C1 segment of cervical spinal cord (tissue), 14 donors: ENCODE results near the gene TRPM1.

ENCODE experiments used
- DNase-seq, 14 donors: peaks; one replicate each; lab custom pipeline; 2025; lab: John Stamatoyannopoulos, UW

Gene TRPM1

DNA sequence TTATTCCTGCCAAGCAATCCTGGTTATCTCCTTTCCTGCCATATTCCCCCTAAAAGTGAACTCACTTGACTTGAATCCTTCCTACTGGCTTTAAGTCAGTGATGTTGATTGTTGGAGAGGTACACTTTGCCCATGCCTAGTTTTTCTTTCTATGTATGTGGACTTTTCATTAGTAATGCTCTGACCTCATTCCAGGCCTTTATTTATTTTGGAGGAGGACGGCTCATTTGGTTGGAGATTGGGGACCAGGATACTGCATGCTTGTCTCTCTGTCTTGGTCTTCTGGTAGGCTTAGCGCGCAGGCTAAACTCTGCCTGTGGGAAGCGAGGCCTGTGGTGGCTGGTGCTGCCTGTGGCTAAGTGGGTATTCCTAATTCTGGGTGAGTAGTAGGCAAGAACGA lies 81.0 kb downstream of the TRPM1 start:
- DNase-seq, result no peak

DNA sequence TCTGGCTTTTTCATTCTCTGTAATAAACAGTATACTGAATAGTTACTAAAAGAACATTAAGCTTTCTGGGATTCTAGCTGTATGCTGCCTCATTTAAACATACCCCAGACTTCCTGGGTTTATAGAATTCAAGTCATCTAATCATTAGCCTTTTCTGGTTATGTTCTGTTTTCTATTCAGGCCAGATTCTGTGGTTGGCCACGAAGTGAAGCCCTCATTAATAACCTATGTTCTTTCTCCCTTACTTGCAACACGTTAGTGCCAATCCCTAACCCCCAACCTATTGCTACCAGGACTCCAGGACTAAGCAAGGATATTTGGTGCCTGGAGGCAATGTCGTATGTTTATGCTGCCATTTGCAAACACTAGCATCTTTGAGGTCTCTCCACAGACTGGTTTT lies 81.5 kb downstream of the TRPM1 start:
- no peak for DNase-seq

DNA sequence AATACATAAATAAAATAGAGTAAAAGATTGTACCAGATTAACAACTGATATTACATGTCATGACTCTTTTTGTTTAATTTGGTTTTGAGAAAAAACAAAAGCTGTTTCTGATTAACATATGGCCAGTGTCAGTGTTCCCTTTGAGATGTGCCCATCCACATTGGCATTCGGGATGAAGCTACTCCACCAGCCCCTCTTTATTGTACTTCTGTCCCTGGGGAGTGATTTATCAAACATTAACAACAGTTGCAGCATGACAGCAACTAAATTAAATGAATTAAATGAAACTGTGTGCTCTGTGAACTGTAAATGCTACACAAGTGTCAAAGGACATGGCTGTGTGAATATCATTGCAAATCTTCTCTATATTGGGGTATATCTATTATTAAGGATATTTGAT lies 84.2 kb downstream of the TRPM1 start:
- DNase-seq, result no peak

DNA sequence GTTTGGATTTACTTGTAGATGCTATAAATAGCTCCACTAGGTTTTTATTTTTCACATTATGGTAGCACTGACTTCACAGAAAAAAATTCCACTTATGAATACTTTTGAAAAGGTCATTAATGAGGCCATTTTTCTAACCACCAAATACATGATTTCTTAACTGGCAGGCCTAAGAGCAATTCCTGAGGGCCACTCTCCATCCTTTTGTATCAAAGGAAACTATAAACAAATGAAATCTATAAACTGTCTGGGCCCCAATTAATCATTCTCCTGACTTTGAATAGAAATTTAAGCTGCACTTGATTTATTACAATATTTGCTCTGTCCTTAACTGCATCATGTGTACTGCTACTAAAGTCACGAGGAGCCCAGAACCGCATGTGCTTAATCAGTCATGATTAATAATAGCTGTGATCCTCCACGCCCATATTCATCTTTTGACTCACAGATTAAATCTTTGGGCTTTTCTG lies 85.0 kb downstream of the TRPM1 start:
- no peak for DNase-seq

DNA sequence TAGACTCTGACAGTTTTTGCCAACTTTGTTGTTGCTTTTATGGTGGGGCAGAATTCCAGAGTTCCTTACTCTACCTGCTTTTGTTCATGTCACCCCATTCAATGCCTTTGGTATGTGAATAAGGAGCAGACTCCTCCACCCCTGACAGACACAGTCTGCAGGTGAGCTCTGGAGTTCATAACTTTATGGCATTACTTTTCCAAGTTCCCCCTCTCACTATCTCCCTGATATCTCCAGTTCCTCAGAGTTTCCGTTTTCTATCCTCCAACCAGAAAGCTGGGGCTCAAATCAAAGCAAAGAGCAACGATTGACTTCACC lies 87.0 kb downstream of the TRPM1 start:
- DNase-seq, result no peak

DNA sequence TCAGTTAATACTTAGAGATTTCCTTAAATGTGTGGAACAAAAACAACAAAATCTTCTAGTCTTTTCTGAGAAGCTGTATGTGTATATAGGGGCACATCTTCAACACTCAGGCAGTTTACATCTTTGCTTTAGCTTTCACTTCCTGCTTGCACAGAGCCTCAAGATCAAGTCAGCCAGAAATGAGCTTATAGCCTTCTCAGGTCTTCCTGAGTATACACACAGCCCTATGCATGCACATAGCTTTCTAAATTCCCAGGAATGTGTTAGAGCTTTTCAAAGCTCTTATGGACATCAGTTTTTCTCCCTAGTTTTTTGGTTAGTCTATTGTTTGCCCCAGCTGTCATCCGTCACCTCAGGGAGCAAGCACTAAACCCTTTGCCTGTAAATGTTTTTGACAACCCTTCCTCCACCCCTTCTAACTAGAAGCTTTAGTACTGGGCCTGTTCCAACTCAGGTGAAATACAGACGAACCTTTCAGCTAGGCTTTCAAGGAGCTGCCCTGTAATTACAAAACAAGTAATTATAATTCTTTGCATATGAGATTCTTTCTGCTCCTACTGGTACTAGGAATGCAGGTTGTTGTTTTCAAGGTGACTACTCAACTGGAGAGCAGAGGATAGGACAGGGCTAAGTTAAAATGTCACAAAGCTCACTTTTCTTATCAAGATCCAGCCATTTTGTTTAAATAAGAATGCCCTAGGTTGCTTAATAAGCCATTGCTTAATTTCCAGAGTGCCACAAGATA lies 87.5 kb downstream of the TRPM1 start:
- DNase-seq, result no peak

DNA sequence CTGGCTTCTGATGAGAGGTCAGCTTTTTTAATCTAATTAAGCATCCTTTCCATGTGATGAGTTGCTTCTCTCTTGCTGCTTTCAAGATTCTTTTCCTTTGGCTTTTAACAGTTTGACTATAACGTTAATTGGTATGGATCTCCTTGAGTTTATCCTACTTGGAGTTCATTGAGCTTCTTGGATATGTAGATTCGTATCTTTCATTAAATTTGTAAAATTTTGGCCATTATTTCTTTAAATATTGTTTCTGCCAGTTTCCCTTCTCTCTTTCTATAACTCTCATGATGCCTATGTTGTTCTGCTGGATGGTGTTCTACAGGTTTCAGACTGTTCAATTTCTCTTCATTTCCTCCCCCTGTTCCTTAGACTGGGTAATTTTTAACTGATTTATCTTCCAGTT lies 89.1 kb downstream of the TRPM1 start:
- DNase-seq, result no peak

DNA sequence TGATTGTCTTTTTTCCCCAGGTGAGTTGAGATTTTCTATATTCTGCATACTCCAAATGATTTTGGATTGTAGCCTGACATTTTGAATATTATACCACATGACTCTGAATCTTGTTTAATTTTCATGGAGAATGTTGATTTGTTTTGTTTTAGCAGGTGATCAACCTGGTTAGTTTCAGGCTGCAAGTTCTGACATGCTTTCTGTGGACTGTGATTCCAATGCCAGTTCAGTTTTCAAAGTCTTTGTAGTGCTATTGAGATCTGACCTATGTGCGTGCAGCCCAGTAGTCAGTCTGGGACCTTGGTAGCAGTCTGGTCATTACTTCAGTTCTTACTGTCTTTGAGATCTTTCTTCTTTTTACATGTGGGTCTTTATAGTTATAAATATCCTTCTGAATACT lies 91.5 kb downstream of the TRPM1 start:
- no peak for DNase-seq

DNA sequence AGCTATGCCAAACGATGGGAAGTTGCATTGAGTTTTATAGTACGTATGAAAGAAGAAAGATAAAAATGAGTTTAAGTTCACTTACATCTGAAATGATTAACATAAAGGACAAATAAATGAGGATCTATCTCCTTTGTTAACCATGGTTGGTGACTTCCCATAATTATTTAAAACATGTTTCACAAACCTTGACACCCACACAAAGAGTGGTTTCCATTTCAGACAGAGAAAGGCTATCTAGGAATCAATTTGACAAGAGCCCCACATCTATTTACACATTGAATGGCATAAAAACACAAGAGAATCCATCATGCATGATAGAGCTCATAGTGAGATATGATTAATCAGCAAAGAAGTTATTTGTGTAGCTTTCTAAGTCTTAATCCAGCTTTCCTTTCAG lies 95.9 kb downstream of the TRPM1 start:
- DNase-seq, result no peak

DNA sequence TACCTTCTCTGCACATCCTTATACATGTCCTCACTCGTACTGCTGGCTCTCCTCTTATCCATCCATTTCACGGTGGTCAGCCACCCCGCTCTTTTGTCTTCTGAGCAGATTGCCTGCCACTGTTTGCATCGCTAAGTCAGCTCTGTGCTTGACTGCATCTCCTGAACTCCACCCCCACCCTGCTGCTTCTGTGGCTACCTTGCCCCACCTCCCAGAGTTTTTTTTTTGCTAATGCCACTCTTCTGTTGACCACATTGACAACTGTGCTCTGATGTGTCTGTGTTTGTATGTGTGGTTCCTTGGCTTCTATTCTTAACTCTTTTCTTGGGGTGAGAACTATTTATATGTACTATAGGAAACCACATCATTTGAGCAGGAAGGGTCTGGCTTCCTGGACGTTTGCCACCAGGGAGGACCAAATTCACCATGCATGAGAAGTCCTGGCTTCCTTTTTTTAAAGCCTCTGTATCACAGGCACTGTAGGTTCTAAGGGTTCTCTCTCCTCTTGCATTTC lies 97.2 kb downstream of the TRPM1 start:
- DNase-seq, result no peak

DNA sequence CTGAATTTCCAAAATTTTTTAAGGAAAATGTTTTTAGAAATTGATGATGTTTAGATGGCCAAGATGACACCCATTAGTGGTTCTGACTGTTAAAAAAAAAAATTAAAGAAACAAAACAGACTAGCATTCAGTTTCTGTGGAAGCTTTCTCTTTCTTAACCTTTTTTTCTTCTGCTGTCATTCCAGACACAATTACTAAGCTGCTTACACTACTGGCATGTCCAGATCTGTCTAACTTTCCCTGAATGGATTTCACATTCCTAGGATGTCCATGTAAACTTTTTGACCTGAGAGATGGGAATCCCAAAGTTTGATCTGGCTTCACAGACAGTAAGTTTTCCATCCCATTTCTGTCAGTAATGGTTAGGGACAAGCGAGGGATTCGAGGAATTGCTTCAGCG lies 99.8 kb downstream of the TRPM1 start:
- DNase-seq, result no peak

DNA sequence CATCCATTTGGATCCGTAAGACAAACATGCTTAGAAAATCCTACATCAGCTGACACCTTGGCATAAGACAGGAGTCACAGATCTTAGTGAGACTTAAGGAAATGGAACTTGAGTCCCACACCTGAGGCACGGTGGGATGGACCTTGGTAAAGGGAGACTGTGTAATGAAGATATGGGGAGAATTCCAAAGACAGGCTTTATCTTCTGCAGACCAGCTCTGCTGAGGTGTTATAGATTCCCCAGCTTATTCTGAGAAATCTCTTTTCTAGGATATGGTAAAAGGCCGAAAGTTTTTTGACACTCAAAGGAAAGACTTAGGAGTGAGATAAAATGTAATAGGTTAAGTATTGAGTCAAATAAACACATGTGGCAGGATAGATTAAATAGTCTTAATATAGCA lies 101.8 kb downstream of the TRPM1 start:
- no peak for DNase-seq

DNA sequence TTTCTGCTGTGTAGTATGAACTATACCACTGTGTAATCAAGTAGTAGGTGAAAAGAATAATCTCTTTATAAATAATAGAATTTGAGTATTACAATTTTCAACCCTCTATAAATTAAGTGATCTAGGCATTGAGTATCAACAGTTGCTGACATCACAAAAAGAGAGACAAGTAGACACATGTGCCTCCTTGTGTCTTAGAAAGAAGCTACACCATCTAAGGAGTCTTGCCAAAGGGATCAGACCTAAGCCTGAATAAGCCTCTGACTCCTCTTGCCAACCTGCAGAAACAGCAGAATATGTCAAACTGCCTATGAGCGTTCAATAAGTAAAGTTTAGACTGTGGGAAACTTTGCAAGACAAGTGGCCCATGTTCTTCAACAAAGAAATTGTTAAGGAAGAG lies 104.3 kb downstream of the TRPM1 start:
- DNase-seq, result no peak

DNA sequence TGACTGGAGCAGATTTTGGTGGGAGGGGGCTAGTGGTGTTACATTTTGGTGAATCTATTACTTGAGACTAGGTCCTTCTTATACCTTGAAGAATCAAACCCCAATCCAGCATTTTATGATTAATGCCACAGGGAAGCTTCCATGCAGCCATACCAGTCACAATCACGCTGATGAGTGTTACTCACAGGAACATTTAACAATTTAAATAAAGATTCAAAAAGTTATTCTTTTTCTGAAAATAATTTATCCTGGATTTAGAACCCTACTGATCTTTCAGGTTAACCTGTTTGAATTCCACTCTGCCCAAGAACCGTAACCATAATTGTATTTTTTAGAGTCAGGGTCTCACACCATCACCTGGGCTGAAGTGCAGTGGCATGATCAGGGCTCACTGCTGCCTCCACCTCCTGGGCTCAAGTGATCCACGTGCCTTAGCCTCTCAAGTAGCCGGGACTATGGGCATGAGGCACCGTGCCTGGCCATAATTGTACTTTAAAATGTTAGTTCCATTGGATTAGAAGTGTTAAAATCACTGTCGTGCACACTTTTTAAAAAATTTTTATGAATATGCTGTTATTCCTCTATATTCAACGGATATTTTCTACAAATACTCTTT lies 109.2 kb downstream of the TRPM1 start:
- no peak for DNase-seq

DNA sequence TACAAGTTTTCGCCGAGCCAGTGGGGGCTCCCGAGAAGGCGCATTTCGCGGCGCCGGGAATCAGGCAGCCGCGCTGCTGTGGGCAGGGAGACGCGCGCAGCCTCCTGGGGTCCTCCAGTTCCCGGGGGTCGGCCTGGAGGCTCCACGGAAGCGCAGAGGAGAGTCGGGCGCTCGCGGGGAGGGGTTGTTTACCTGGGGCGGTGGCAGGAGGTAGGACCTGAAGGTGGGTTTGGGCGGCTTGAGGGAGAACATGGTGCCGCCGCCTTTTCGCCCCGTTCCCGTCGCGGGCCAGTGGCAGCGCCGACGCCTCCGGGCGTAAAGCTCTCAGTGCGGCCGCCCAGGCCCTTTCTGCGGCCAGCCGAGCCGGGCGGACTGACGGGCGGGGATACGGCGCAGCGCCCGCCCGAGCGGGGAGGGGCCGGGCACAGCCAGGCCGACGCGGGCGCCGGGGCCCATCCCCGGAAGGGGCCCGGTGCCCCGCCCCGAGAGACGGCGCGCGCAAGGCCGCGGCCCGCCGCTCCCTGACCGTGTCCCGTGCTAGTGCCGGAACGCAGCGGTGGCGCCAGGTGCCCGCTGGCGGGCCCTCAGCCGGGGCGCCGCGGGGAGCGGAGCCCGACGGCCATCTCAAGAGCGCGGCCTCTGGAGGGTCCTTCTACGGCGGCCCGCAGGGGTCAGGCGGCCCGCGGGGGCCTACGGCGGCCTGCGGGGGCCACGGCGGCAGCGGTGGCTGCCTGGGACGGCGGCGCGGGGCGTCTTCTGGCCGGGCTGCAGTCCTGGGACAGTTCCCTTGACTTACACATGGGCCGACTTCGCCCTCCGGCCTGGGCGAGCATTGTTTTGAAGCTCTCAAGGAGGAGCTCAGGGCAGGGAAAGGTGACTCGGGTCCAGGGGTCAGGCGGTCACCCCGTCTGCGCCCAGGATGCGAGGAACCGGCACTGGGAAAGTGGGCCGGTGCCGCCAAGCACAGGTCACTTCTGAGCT lies 110.0 kb downstream of the TRPM1 start, which contains the start of gene MTMR10:
TSS of gene MTMR10 (minus strand) at position 374 of the 981 bp plus-strand sequence. CDS start at position 252, 122 bp downstream.
- peak in 12 of 14 donors; percentile 65 to 91 (median 83) for DNase-seq

DNA sequence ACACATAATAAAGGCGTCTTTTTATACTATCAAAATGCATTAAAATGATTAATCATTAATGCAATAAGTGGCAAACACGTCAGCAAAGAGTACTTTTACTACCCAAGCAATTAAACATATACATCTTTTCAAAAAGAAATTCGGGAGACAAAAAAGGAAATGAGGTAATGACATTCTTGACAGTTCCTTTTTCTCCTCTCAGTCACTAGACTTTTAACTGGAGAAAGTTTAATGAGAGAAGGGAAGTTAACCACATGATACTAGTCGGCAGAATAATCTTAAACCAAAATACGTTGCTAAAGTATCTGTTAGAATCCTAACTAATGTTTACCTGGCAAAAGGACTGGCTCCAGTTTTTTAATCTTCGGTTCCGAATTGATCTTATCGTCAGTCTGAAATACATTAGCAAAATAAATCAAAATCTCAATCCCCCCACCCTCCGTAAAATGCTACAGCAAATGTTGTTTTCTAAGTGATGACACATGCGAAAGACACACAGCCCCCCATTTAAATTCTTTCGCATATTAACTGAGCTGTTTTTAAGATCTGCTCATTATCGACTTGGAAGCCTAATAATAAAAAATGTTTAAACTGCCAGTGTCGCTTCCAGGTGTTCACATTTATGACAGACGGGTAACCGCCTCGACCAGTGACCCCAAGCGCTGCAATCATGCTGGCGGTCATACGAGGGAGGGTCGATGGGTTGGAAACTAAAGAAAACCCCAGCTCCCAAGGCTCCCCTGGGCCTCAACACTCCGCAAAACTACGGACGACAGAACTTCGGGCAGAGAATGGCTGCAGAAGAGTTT lies 110.9 kb downstream of the TRPM1 start:
- no peak for DNase-seq

DNA sequence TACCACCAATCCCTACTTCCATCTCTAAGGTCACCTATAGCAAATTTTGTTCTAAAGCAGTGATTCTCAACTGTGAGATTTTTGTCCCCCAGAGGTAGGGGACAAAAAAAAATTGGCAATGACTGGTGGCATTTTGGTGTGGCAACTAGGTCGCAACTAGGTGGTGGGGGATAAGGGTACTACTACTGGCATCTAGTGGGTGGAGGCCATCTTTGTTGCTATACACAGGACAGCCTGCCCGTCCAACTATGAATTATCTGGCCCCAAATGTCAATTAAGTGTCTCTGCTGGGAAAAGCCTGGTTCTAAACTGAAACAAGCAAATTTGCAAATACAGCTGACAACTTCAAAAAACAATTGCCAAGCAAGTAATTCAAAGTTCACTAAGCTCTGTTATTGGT lies 111.5 kb downstream of the TRPM1 start:
- DNase-seq, result no peak

DNA sequence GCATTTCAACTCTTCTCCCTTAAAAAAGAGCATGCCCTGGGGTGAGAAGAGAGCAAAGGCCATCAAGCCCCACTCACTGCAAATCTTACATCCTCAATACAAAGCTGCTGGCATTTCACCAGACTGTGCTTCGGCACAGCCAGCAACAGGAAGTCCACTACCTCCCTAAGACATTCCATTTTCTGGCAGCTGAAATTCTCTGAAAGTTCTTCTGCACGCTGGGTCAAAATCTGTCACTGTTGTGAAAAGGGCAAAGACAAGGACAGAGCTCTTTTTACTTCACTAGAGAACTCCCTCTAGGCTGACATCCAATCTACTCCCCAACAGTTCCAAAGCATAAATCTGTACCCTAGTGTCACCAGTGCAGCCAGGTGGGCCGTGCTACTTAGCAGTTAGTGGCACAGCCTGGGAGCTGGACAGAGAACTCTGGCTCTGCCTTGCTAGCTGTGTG lies 116.4 kb downstream of the TRPM1 start:
- peak in 6 of 14 donors; percentile 37 to 69 (median 42) for DNase-seq

DNA sequence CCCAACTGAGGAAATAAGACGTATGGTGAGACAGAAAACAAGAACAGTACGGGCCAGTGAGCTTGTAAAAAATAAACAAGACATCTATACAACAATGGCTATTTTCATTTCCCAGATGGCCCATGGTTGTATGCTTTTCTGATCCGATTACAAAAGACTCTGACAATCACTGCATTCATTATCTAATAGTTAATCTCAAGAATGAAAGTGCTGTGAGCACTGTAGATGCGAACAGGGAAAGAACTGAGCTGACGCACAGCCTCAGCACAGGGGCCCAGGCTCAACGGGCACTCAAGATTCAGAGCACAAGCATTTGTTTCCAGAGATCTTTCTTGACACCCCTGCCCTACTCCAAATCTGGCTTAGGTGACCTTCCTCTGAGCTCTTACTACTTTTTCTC lies 117.0 kb downstream of the TRPM1 start:
- DNase-seq, result peak in 6 of 14 donors; percentile 29 to 69 (median 48)

DNA sequence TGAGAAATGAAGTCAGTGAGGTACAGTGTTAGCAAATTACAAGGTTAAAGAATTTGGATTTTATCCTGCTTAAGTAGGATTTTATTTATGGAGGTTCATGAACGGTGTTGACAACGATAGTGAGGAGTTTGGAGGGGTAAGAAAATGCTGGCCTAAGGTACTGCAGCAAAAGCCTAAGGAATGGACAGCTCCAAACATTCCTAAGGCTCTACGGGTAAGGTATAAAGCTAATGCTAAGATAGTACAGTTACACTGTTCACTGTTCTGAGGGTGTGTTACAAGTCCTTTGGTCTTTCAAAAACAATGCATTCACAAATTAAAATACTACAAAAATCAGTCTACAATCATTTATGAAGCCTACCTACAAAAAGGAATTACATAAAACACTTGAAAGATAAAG lies 117.4 kb downstream of the TRPM1 start:
- no peak for DNase-seq

DNA sequence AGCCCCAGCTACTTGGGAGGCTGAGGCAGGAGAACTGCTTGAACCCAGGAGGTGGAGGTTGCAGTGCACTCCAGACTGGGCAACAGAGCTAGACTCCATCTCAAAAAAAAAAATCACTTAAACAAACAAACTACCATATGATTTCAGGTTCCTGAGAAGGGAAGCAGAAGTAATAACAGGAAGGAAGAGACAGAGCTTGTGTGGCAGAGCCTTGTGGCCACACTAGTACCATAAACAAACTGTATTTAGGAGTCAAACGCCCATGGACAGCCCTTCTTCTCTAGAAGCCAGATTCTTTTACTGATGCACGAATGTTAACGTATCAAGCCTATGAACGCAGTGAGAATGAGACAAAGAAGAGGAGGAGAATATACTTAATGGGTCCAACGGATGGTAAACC lies 122.1 kb downstream of the TRPM1 start:
- no peak for DNase-seq
